Common myeloid progenitor, CD34-positive (primary cell): Measurements from ENCODE around the gene PRKN.

ENCODE experiments used
- CTCF ChIA-PET: fragments of 350-600 bp; sonication (Branson Sonifier 250); formaldehyde crosslinking; loops from one replicate; lab custom pipeline; 2021; ENCODE audit warnings: antibody characterized with exemption; lab: Charles Lee
- POLR2A ChIA-PET: fragments of 350-600 bp; sonication (Branson Sonifier 250); formaldehyde crosslinking; loops from one replicate; lab custom pipeline; 2021; ENCODE audit warnings: antibody characterized with exemption; lab: Charles Lee
- DNase-seq, 3 donors: peaks; one replicate each; pipeline versions ENCODE4 v3.0.0 to v3.0.0-alpha.2; 2013
- H3K27ac ChIP-seq, 2 experiments: 1 replicate in 1 of 2; 2 replicates in 1 of 2; pipeline ENCODE4 v1.7.0; 2013; ENCODE audit warnings: inconsistent platforms in 2 of 2, low read length in 2 of 2, mild to moderate bottlenecking in 2 of 2, low read depth in 1 of 2, moderate library complexity in 1 of 2; ENCODE audit not compliant: severe bottlenecking in 2 of 2, insufficient read depth in 1 of 2, poor library complexity in 1 of 2
- H3K27me3 ChIP-seq, 5 experiments: replicated peaks in 2 of 5; 1 replicate in 3 of 5; 2 replicates in 2 of 5; pipeline versions ENCODE4 v1.6.1 to v1.7.0; 2013; ENCODE audit warnings: low read length in 4 of 5, mild to moderate bottlenecking in 2 of 5, moderate library complexity in 2 of 5, inconsistent platforms in 1 of 5; ENCODE audit not compliant: insufficient read depth in 5 of 5, control insufficient read depth in 4 of 5
- H3K36me3 ChIP-seq, 4 experiments: 1 replicate in 2 of 4; 2 replicates in 2 of 4; pipeline versions ENCODE4 v1.6.1 to v1.7.0; 2013; ENCODE audit warnings: low read length in 3 of 4, control low read depth in 1 of 4, mild to moderate bottlenecking in 1 of 4; ENCODE audit not compliant: control insufficient read depth in 4 of 4, insufficient read depth in 4 of 4
- H3K4me1 ChIP-seq, 4 experiments: 1 replicate in 3 of 4; 2 replicates in 1 of 4; pipeline versions ENCODE4 v1.6.1 to v1.7.1; 2013; ENCODE audit warnings: low read length in 3 of 4, mild to moderate bottlenecking in 3 of 4, control low read depth in 1 of 4, inconsistent platforms in 1 of 4, moderate library complexity in 1 of 4; ENCODE audit not compliant: control insufficient read depth in 4 of 4, insufficient read depth in 4 of 4; ENCODE audit errors: control extremely low read depth in 1 of 4
- H3K4me3 ChIP-seq, 7 experiments: 1 replicate in 4 of 7; 2 replicates in 3 of 7; pipeline versions ENCODE4 v1.5.1 to v1.7.0; 2013; ENCODE audit warnings: mild to moderate bottlenecking in 7 of 7, low read length in 6 of 7, moderate library complexity in 6 of 7, inconsistent platforms in 2 of 7, low read depth in 2 of 7, control low read depth in 1 of 7; ENCODE audit not compliant: insufficient read depth in 4 of 7, control insufficient read depth in 1 of 7; ENCODE audit errors: extremely low read depth in 1 of 7
- H3K9me3 ChIP-seq, 5 experiments: 1 replicate in 4 of 5; 2 replicates in 1 of 5; pipeline versions ENCODE4 v1.6.1 to v1.7.1; 2013; ENCODE audit warnings: low read length in 4 of 5, mild to moderate bottlenecking in 2 of 5, inconsistent platforms in 1 of 5, low read depth in 1 of 5, moderate library complexity in 1 of 5; ENCODE audit not compliant: control insufficient read depth in 4 of 5, insufficient read depth in 2 of 5; ENCODE audit errors: control extremely low read depth in 1 of 5
- WGBS: methylation state at CpG from one replicate; pipeline ENCODE4 v1.1.5; 2013; ENCODE audit not compliant: insufficient coverage; 5-methylcytosine and 5-hydroxymethylcytosine counted together

The PRKN gene

GRCh38 chr6:162239330-162239729 lies 488.2 kb downstream of the PRKN start:
- CTCF ChIA-PET, result no interaction called here
- Histone ChIP-seq H3K9me3 (no peaks in the 10 kb centered on the region), H3K4me3 (no peak overlapping the region), H3K27me3 (no peaks in the 10 kb centered on the region), H3K36me3 (no peaks in the 10 kb centered on the region), H3K4me1 (no peaks in the 10 kb centered on the region), H3K27ac (no peak overlapping the region)
- POLR2A ChIA-PET, result no interaction called here
- no peak for DNase-seq
- WGBS, result 100% methylated on average over 4 of the region's 9 CpGs

GRCh38 chr6:162238675-162239074 lies 488.9 kb downstream of the PRKN start:
- no peaks in the 10 kb centered on the region for H3K9me3 ChIP-seq
- H3K27ac ChIP-seq, result no peak overlapping the region
- no peak for DNase-seq
- H3K36me3 ChIP-seq, result no peaks in the 10 kb centered on the region
- ChIA-PET POLR2A (no interaction called here), CTCF (no interaction called here)
- WGBS, result 97% methylated on average over 5 of the region's 8 CpGs
- no peaks in the 10 kb centered on the region for H3K4me1 ChIP-seq
- H3K27me3 ChIP-seq, result no peaks in the 10 kb centered on the region
- no peak overlapping the region for H3K4me3 ChIP-seq

- no peak for DNase-seq
- no peak overlapping the region for H3K4me3 ChIP-seq
- no peaks in the 10 kb centered on the region for H3K27me3 ChIP-seq
- WGBS, result no CpG with 5 or more reads among the region's 1 CpG
- H3K36me3 ChIP-seq, result no peaks in the 10 kb centered on the region
- POLR2A ChIA-PET, result no interaction called here
- no peaks in the 10 kb centered on the region for H3K9me3 ChIP-seq
- CTCF ChIA-PET, result no interaction called here
- no peaks in the 10 kb centered on the region for H3K4me1 ChIP-seq
- no peak overlapping the region for H3K27ac ChIP-seq
Measured at GRCh38 chr6:162237331-162237730, 490.2 kb downstream of the PRKN start.

GRCh38 chr6:162234631-162235030 lies 492.9 kb downstream of the PRKN start:
- Histone ChIP-seq H3K9me3 (no peaks in the 10 kb centered on the region), H3K4me3 (no peak overlapping the region), H3K4me1 (no peaks in the 10 kb centered on the region), H3K27me3 (no peaks in the 10 kb centered on the region), H3K27ac (no peak overlapping the region), H3K36me3 (no peaks in the 10 kb centered on the region)
- POLR2A ChIA-PET, result interaction anchor here (0.7 kb wide), 1 partner anchor 8 kb away, joined by 3 read pairs; no protein-coding TSS in a partner anchor
- 100% methylated on average over 2 of the region's 2 CpGs for WGBS
- CTCF ChIA-PET, result no interaction called here
- no peak for DNase-seq

GRCh38 chr6:162230147-162230752 lies 497.3 kb downstream of the PRKN start:
- H3K4me1 ChIP-seq, result no peaks in the 10 kb centered on the region
- POLR2A ChIA-PET, result no interaction called here
- 91% methylated on average over 1 of the region's 1 CpG for WGBS

GRCh38 chr6:162229093-162229492 lies 498.5 kb downstream of the PRKN start:
- Histone ChIP-seq H3K9me3 (peaks cover 0 to 4% (median 0%) of the 10 kb centered on the region in 5 experiments), H3K4me1 (no peaks in the 10 kb centered on the region), H3K27me3 (no peaks in the 10 kb centered on the region), H3K27ac (no peak overlapping the region), H3K36me3 (no peaks in the 10 kb centered on the region), H3K4me3 (no peak overlapping the region)
- CTCF ChIA-PET, result no interaction called here
- POLR2A ChIA-PET, result no interaction called here
- 97% methylated on average over 2 of the region's 2 CpGs for WGBS
- DNase-seq, result no peak

More at GRCh38 chr6:162230147-162230752, 497.3 kb downstream of the PRKN start:
- no peak for DNase-seq
- Histone ChIP-seq H3K36me3 (no peaks in the 10 kb centered on the region), H3K4me3 (no peak overlapping the region), H3K9me3 (peaks cover 0 to 3% (median 0%) of the 10 kb centered on the region in 5 experiments), H3K27me3 (no peaks in the 10 kb centered on the region), H3K27ac (no peak overlapping the region)
- CTCF ChIA-PET, result no interaction called here

GRCh38 chr6:162226803-162227202 lies 500.8 kb downstream of the PRKN start:
- CTCF ChIA-PET, result no interaction called here
- H3K36me3 ChIP-seq, result no peaks in the 10 kb centered on the region
- H3K4me3 ChIP-seq, result no peak overlapping the region
- 97% methylated on average over 4 of the region's 8 CpGs for WGBS
- no peak for DNase-seq
- H3K4me1 ChIP-seq, result no peaks in the 10 kb centered on the region
- H3K27me3 ChIP-seq, result no peaks in the 10 kb centered on the region
- no peak overlapping the region for H3K27ac ChIP-seq
- peaks cover 0 to 4% (median 0%) of the 10 kb centered on the region in 5 experiments for H3K9me3 ChIP-seq
- POLR2A ChIA-PET, result no interaction called here
